Hepatocyte (in vitro differentiated cells): ENCODE results near the gene CLTCL1. TPM values are rescaled to one million over a fixed set of nuclear protein-coding genes. Genes with fewer than 3 reads are reported as not detected.

Source experiments
- DNase-seq: peaks from one replicate; pipeline ENCODE4 v3.0.0-alpha.2; 2016; ENCODE audit warnings: low spot score
- H2AFZ ChIP-seq: fragments of 200-600 bp; sonication (generic); 2 replicates; pipeline ENCODE4 v1.6.0; 2016; ENCODE audit warnings: antibody characterized with exemption, mild to moderate bottlenecking
- H3K27ac ChIP-seq: fragments of 200-600 bp; sonication (generic); 2 replicates; pipeline ENCODE4 v1.5.1; 2016; ENCODE audit warnings: mild to moderate bottlenecking
- H3K27me3 ChIP-seq: fragments of 200-600 bp; sonication (generic); 2 replicates; pipeline ENCODE4 v1.6.1; 2016
- H3K36me3 ChIP-seq: fragments of 200-600 bp; sonication (generic); replicated peaks from 2 replicates; pipeline ENCODE4 v1.5.1; 2016; ENCODE audit warnings: low read depth; ENCODE audit not compliant: insufficient read depth
- H3K4me1 ChIP-seq: fragments of 200-600 bp; sonication (generic); 2 replicates; pipeline ENCODE4 v1.5.1; 2016; ENCODE audit warnings: mild to moderate bottlenecking, moderate library complexity; ENCODE audit not compliant: insufficient read depth
- H3K4me2 ChIP-seq: fragments of 200-600 bp; sonication (generic); 2 replicates; pipeline ENCODE4 v1.6.0; 2016
- H3K4me3 ChIP-seq: fragments of 200-600 bp; sonication (generic); 2 replicates; pipeline ENCODE4 v1.5.1; 2016; ENCODE audit warnings: mild to moderate bottlenecking
- H3K79me2 ChIP-seq: fragments of 200-600 bp; sonication (generic); 2 replicates; pipeline ENCODE4 v1.6.0; 2017; ENCODE audit warnings: mild to moderate bottlenecking
- H3K9me2 ChIP-seq: fragments of 200-600 bp; sonication (generic); replicated peaks from 2 replicates; pipeline ENCODE4 v1.6.0; 2017; ENCODE audit warnings: mild to moderate bottlenecking; ENCODE audit not compliant: insufficient read depth
- H3K9me3 ChIP-seq: fragments of 200-600 bp; sonication (generic); 2 replicates; pipeline ENCODE4 v1.5.1; 2016; ENCODE audit warnings: low read depth, mild to moderate bottlenecking
- H4K20me1 ChIP-seq: fragments of 200-600 bp; sonication (generic); 2 replicates; pipeline ENCODE4 v1.6.0; 2016; ENCODE audit warnings: mild to moderate bottlenecking; ENCODE audit not compliant: insufficient read depth, poor library complexity, severe bottlenecking
- CTCF ChIP-seq: fragments of 200-600 bp; sonication (generic); IDR thresholded peaks from 2 replicates; pipeline ENCODE4 v1.5.1; 2016; ENCODE audit warnings: antibody characterized with exemption, mild to moderate bottlenecking; ENCODE audit not compliant: poor library complexity
- EZH2 ChIP-seq: fragments of 200-600 bp; sonication (generic); IDR thresholded peaks from 2 replicates; pipeline ENCODE4 v1.6.1; 2016; ENCODE audit warnings: antibody characterized with exemption, mild to moderate bottlenecking, borderline replicate concordance
- EZH2phosphoT487 ChIP-seq: fragments of 200-600 bp; sonication (generic); IDR thresholded peaks from one replicate; pipeline ENCODE4 v1.6.1; 2018; ENCODE audit warnings: antibody characterized with exemption, mild to moderate bottlenecking, low read depth, moderate library complexity; ENCODE audit not compliant: unreplicated experiment, severe bottlenecking
- WGBS: methylation state at CpG from one replicate; pipeline ENCODE4 v1.1.6; 2016; ENCODE audit warnings: low lambda C conversion rate; ENCODE audit errors: missing lambda C conversion rate; 5-methylcytosine and 5-hydroxymethylcytosine counted together
- polyA plus RNA-seq: library from polyadenylated mRNA; unstranded; fragments of >200 nt; fragmentation: Nextera tagmentation; extraction: Ambion mirVana; gene quantifications from 2 replicates; pipeline ENCODE4 v1.2.1, GENCODE V29; 2016
- total RNA-seq: library from RNA; depleted of rRNA; stranded (reverse); fragments of >200 nt; gene quantifications from 2 replicates; pipeline ENCODE4 v1.2.3, GENCODE V29; 2014

The CLTCL1 gene
- total and polyA plus RNA-seq, 2 experiments from 2014 or later = 2.2 to 3.7 TPM

- DNase-seq = no peak
- 93% methylated on average over 5 of the region's 5 CpGs for WGBS
- no peaks in the 10 kb centered on the region for H4K20me1 ChIP-seq
- TF ChIP-seq EZH2phosphoT487 (no peak), EZH2 (no peak), CTCF (no peak)
- H3K9me2 ChIP-seq = no peaks in the 10 kb centered on the region
- no peaks in the 10 kb centered on the region for H3K4me1 ChIP-seq
- H3K4me2 ChIP-seq = no peak overlapping the region
- H3K9me3 ChIP-seq = no peaks in the 10 kb centered on the region
- no peak overlapping the region for H3K27ac ChIP-seq
- no peaks in the 10 kb centered on the region for H3K27me3 ChIP-seq
- no peak overlapping the region for H3K4me3 ChIP-seq
- no peaks in the 10 kb centered on the region for H3K36me3 ChIP-seq
- H3K79me2 ChIP-seq = no peaks in the 10 kb centered on the region
- H2AFZ ChIP-seq = no peak overlapping the region
Measured at GRCh38 chr22:19216579-19216978, 74.9 kb downstream of the CLTCL1 start.

GRCh38 chr22:19215360-19215759, 76.2 kb downstream of the CLTCL1 start:
- Histone ChIP-seq H3K27me3 (no peaks in the 10 kb centered on the region), H3K27ac (no peak overlapping the region), H3K4me3 (no peak overlapping the region), H3K79me2 (no peaks in the 10 kb centered on the region), H3K36me3 (no peaks in the 10 kb centered on the region), H4K20me1 (no peaks in the 10 kb centered on the region), H3K9me3 (no peaks in the 10 kb centered on the region), H3K4me1 (no peaks in the 10 kb centered on the region), H3K9me2 (no peaks in the 10 kb centered on the region), H3K4me2 (no peak overlapping the region), H2AFZ (no peak overlapping the region)
- TF ChIP-seq CTCF (no peak), EZH2phosphoT487 (no peak), EZH2 (no peak)
- no peak for DNase-seq
- over 99% methylated on average over 14 of the region's 14 CpGs for WGBS

GRCh38 chr22:19214078-19214473, 77.4 kb downstream of the CLTCL1 start:
- H3K4me2 ChIP-seq = no peak overlapping the region
- 54% methylated on average over 4 of the region's 4 CpGs for WGBS
- H3K36me3 ChIP-seq = no peaks in the 10 kb centered on the region
- no peaks in the 10 kb centered on the region for H3K27me3 ChIP-seq
- no peaks in the 10 kb centered on the region for H4K20me1 ChIP-seq
- no peak overlapping the region for H2AFZ ChIP-seq
- H3K9me2 ChIP-seq = no peaks in the 10 kb centered on the region
- H3K79me2 ChIP-seq = no peaks in the 10 kb centered on the region
- H3K4me3 ChIP-seq = no peak overlapping the region
- H3K27ac ChIP-seq = no peak overlapping the region
- H3K4me1 ChIP-seq = no peaks in the 10 kb centered on the region
- TF ChIP-seq EZH2phosphoT487 (no peak), EZH2 (no peak), CTCF (no peak)
- DNase-seq = no peak
- H3K9me3 ChIP-seq = no peaks in the 10 kb centered on the region

- no peaks in the 10 kb centered on the region for H3K27me3 ChIP-seq
- TF ChIP-seq EZH2 (no peak), EZH2phosphoT487 (no peak), CTCF (no peak)
- no peaks in the 10 kb centered on the region for H3K9me3 ChIP-seq
- no peaks in the 10 kb centered on the region for H4K20me1 ChIP-seq
- 72% methylated on average over 9 of the region's 9 CpGs for WGBS
- no peak overlapping the region for H2AFZ ChIP-seq
- DNase-seq = no peak
- no peak overlapping the region for H3K4me2 ChIP-seq
- H3K9me2 ChIP-seq = no peaks in the 10 kb centered on the region
- no peaks in the 10 kb centered on the region for H3K79me2 ChIP-seq
- H3K4me1 ChIP-seq = no peaks in the 10 kb centered on the region
- no peaks in the 10 kb centered on the region for H3K36me3 ChIP-seq
- no peak overlapping the region for H3K27ac ChIP-seq
- H3K4me3 ChIP-seq = no peak overlapping the region
Measured at GRCh38 chr22:19213442-19214077, 78.0 kb downstream of the CLTCL1 start.
